Liver (tissue), 9 donors: ENCODE results near the gene PFDN2. TPM values are rescaled to one million over a fixed set of nuclear protein-coding genes. Genes with fewer than 3 reads are reported as not detected.

Source experiments
- DNase-seq: peaks from one replicate; pipeline ENCODE4 v3.0.0-alpha.2; 2017; ENCODE audit warnings: low spot score
- H3K27ac ChIP-seq, 2 donors: one replicate each; pipeline ENCODE4 v1.7.0; 2013; ENCODE audit warnings: inconsistent platforms in 2 of 2, low read length in 2 of 2, control low read depth in 1 of 2, low read depth in 1 of 2, mild to moderate bottlenecking in 1 of 2
- H3K27me3 ChIP-seq, 4 donors: one replicate each; pipeline versions ENCODE4 v1.6.1 to v1.7.0; 2013; ENCODE audit warnings: low read length in 3 of 4, inconsistent platforms in 1 of 4, mild to moderate bottlenecking in 1 of 4, moderate library complexity in 1 of 4; ENCODE audit not compliant: control insufficient read depth in 4 of 4, insufficient read depth in 4 of 4
- H3K36me3 ChIP-seq, 4 donors: one replicate each; pipeline versions ENCODE4 v1.6.1 to v1.7.0; 2013; ENCODE audit warnings: low read length in 3 of 4, mild to moderate bottlenecking in 3 of 4, low read depth in 1 of 4, moderate library complexity in 1 of 4; ENCODE audit not compliant: control insufficient read depth in 4 of 4, insufficient read depth in 3 of 4
- H3K4me1 ChIP-seq, 4 donors: one replicate each; pipeline versions ENCODE4 v1.6.1 to v1.7.0; 2013; ENCODE audit warnings: low read length in 3 of 4, mild to moderate bottlenecking in 3 of 4, moderate library complexity in 1 of 4; ENCODE audit not compliant: control insufficient read depth in 4 of 4, insufficient read depth in 4 of 4
- H3K4me3 ChIP-seq, 3 donors: one replicate each; pipeline versions ENCODE4 v1.6.1 to v1.7.0; 2013; ENCODE audit warnings: low read length in 3 of 3, control low read depth in 1 of 3, low read depth in 1 of 3, mild to moderate bottlenecking in 1 of 3
- H3K9ac ChIP-seq, 2 donors: one replicate each; pipeline ENCODE4 v1.7.0; 2013; ENCODE audit warnings: low read length in 2 of 2, mild to moderate bottlenecking in 2 of 2, moderate library complexity in 2 of 2, control low read depth in 1 of 2, low read depth in 1 of 2
- H3K9me3 ChIP-seq, 4 donors: one replicate each; pipeline versions ENCODE4 v1.6.1 to v1.7.0; 2013; ENCODE audit warnings: low read length in 3 of 4; ENCODE audit not compliant: control insufficient read depth in 4 of 4
- EGR1 ChIP-seq, 2 donors: IDR thresholded peaks; 2 replicates each; pipeline ENCODE4 v1.6.1; 2016 to 2018; ENCODE audit warnings: antibody characterized with exemption in 2 of 2, low read depth in 2 of 2
- FOXA1 ChIP-seq: IDR thresholded peaks from 2 replicates; pipeline ENCODE4 v1.6.1; 2016; ENCODE audit warnings: antibody characterized with exemption
- FOXA2 ChIP-seq: IDR thresholded peaks from 2 replicates; pipeline ENCODE4 v1.6.1; 2016; ENCODE audit warnings: antibody characterized with exemption
- HNF4G ChIP-seq: IDR thresholded peaks from 2 replicates; pipeline ENCODE4 v1.6.1; 2016; ENCODE audit warnings: antibody characterized with exemption
- JUND ChIP-seq, 2 donors: IDR thresholded peaks; 2 replicates each; pipeline ENCODE4 v1.6.1; 2016; ENCODE audit warnings: antibody characterized with exemption in 2 of 2
- NR2F2 ChIP-seq: IDR thresholded peaks from 2 replicates; pipeline ENCODE4 v1.6.1; 2016; ENCODE audit warnings: antibody characterized with exemption
- REST ChIP-seq: IDR thresholded peaks from 2 replicates; pipeline ENCODE4 v1.6.1; 2016; ENCODE audit warnings: antibody characterized with exemption, mild to moderate bottlenecking
- YY1 ChIP-seq: IDR thresholded peaks from 2 replicates; pipeline ENCODE4 v1.6.1; 2016; ENCODE audit warnings: antibody characterized with exemption, mild to moderate bottlenecking
- WGBS: extraction: QIAGEN DNeasy Blood & Tissue Kit; methylation state at CpG from one replicate; pipeline ENCODE4 v1.1.7; 2013; 5-methylcytosine and 5-hydroxymethylcytosine counted together
- polyA plus RNA-seq, 2 donors: library from polyadenylated mRNA; stranded (reverse) in 1 of 2; unstranded in 1 of 2; fragments of 200-250 nt in 1 of 2; fragments of >200 nt in 1 of 2; fragmentation: Nextera tagmentation in 1 of 2; extraction: Ambion mirVana in 1 of 2; gene quantifications; one replicate each; pipeline versions ENCODE4 v1.2.1 to v1.2.3, GENCODE V29; 2013 to 2015
- total RNA-seq, 2 donors: library from RNA; depleted of rRNA; stranded (reverse); fragments of >200 nt; gene quantifications; one replicate each; pipeline ENCODE4 v1.2.3, GENCODE V29; 2014
- TF ChIP-seq, protein P1 (sequence below): IDR thresholded peaks from 2 replicates; pipeline ENCODE4 v1.6.1; 2016; ENCODE audit warnings: antibody characterized with exemption
- TF ChIP-seq, protein P2 (sequence below): IDR thresholded peaks from 2 replicates; pipeline ENCODE4 v1.6.1; 2016; ENCODE audit warnings: antibody characterized with exemption
- TF ChIP-seq, protein P3 (sequence below): IDR thresholded peaks from 2 replicates; pipeline ENCODE4 v1.6.1; 2016; ENCODE audit warnings: antibody characterized with exemption
- TF ChIP-seq, protein P4 (sequence below): fragments of 150-350 bp; IDR thresholded peaks from 2 replicates; pipeline ENCODE4 v1.5.1; 2017; ENCODE audit warnings: improper control_type of control experiment, low read depth, low read length; ENCODE audit not compliant: missing input control
- donor health status: healthy.
- donor health status: healthy.
- donor health status: healthy.
- donor health status: healthy.
- donor health status: healthy.

PFDN2 gene
- total and polyA plus RNA-seq, 4 donors: 12.4 to 61.9 (median 34.0) TPM

DNA sequence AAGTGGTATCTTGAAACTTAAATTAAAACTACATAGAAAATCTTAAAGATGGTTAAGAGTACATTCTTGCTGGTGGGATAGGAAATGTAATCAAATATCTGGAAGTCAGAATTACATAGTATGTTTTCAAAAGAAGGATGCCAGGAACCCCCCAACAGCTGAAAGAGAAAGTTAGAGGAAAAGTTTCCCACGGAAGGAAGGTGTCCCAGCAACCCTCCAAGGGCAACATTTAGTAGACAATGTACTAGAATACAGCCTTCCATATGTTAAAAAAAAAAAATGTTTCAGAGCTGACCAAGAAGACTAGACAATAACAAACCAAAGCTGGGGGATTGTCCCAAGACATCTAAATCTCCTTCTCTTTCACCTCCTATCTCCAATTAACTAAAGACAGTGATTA, 12.4 kb upstream of the PFDN2 start:
- H3K4me3 ChIP-seq: no peak overlapping the region
- H3K9ac ChIP-seq: no peak overlapping the region
- H3K36me3 ChIP-seq: peaks cover 2 to 24% (median 15%) of the 10 kb centered on the region in 4 donors
- peaks cover 0 to 21% (median 14%) of the 10 kb centered on the region in 4 donors for H3K4me1 ChIP-seq
- no peak overlapping the region for H3K27ac ChIP-seq
- no peaks in the 10 kb centered on the region for H3K9me3 ChIP-seq
- 75% methylated on average over 1 of the region's 1 CpG for WGBS
- no peak for DNase-seq
- TF ChIP-seq EGR1 (IDR thresholded peaks at IDR 0.05; ENCODE audit: low read depth in 2 of 2): no peak
- TF ChIP-seq REST: no peak
- TF ChIP-seq YY1: no peak
- TF ChIP-seq, protein P1, sequence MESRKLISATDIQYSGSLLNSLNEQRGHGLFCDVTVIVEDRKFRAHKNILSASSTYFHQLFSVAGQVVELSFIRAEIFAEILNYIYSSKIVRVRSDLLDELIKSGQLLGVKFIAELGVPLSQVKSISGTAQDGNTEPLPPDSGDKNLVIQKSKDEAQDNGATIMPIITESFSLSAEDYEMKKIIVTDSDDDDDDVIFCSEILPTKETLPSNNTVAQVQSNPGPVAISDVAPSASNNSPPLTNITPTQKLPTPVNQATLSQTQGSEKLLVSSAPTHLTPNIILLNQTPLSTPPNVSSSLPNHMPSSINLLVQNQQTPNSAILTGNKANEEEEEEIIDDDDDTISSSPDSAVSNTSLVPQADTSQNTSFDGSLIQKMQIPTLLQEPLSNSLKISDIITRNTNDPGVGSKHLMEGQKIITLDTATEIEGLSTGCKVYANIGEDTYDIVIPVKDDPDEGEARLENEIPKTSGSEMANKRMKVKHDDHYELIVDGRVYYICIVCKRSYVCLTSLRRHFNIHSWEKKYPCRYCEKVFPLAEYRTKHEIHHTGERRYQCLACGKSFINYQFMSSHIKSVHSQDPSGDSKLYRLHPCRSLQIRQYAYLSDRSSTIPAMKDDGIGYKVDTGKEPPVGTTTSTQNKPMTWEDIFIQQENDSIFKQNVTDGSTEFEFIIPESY: no peak
- TF ChIP-seq, protein P2, sequence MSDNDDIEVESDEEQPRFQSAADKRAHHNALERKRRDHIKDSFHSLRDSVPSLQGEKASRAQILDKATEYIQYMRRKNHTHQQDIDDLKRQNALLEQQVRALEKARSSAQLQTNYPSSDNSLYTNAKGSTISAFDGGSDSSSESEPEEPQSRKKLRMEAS: no peak
- TF ChIP-seq FOXA2: no peak
- TF ChIP-seq, protein P3, sequence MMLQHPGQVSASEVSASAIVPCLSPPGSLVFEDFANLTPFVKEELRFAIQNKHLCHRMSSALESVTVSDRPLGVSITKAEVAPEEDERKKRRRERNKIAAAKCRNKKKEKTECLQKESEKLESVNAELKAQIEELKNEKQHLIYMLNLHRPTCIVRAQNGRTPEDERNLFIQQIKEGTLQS: no peak
- no peak for TF ChIP-seq FOXA1
- TF ChIP-seq, protein P4, sequence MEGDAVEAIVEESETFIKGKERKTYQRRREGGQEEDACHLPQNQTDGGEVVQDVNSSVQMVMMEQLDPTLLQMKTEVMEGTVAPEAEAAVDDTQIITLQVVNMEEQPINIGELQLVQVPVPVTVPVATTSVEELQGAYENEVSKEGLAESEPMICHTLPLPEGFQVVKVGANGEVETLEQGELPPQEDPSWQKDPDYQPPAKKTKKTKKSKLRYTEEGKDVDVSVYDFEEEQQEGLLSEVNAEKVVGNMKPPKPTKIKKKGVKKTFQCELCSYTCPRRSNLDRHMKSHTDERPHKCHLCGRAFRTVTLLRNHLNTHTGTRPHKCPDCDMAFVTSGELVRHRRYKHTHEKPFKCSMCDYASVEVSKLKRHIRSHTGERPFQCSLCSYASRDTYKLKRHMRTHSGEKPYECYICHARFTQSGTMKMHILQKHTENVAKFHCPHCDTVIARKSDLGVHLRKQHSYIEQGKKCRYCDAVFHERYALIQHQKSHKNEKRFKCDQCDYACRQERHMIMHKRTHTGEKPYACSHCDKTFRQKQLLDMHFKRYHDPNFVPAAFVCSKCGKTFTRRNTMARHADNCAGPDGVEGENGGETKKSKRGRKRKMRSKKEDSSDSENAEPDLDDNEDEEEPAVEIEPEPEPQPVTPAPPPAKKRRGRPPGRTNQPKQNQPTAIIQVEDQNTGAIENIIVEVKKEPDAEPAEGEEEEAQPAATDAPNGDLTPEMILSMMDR: no peak
- H3K27me3 ChIP-seq: no peaks in the 10 kb centered on the region

DNA sequence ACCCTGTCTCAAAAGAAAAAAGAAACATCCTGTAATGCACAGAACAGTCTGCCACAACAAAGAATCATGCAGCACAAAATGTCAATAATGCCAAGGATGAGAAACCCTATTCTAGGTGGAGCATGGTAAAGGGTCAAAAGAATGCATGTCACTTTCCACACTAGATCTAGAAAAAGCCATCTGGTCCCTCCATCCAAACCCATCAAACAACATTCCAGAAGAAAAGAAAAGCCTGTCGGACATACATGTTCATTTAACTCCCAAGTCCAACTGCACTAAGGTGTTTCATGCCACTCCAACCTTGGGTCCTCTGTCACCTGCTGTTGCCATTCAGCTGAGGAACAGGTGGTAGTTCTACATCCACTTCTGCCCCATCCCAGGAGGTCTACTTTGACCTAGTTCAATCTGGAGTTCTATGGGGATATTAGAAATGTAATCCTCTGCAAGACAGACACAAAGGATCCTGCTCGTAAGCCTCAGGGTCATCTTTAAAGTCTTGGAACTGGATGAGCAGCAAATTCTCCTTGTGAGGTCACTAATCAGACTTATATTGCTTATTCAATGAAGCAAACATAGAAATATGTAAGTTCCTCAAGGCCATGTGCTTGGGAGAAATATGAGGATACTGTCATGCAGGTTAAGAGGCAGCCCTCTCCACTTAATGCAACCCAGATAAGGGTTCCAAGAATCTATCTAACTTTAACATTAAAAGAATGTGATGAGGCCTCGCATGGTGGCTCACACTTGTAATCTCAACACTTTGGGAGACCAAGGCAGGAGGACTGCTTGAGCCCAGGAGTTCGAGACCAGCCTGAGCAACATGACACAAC, 11.0 kb upstream of the PFDN2 start:
- 97% methylated on average over 4 of the region's 4 CpGs for WGBS
- no peak for DNase-seq
- H3K36me3 ChIP-seq: peaks cover 4 to 32% (median 21%) of the 10 kb centered on the region in 4 donors
- no peak overlapping the region for H3K4me3 ChIP-seq
- no peak overlapping the region for H3K9ac ChIP-seq
- no peaks in the 10 kb centered on the region for H3K9me3 ChIP-seq
- peaks cover 0 to 21% (median 13%) of the 10 kb centered on the region in 4 donors for H3K4me1 ChIP-seq
- H3K27me3 ChIP-seq: no peaks in the 10 kb centered on the region
- H3K27ac ChIP-seq: no peak overlapping the region
- TF ChIP-seq NR2F2 (no peak), REST (no peak), JUND (IDR thresholded peaks at IDR 0.05) (no peak), HNF4G (no peak)
- TF ChIP-seq, protein P1: no peak
- TF ChIP-seq, protein P2: no peak
- TF ChIP-seq, protein P4: no peak
